Glomerular visceral epithelial cell (primary cell): ENCODE results near the gene RESP18.
A peak's percentile ranks its signal among the peaks of the same experiment; 100 is the strongest.
"Not testable (repeated sequence)": the region's sequence is repeated elsewhere in the genome, so short reads cannot be mapped to it uniquely, and the experiment has no call there.

Experiments used
- DNase-seq: peaks from one replicate; pipeline ENCODE4 v3.0.0-alpha.2; 2016; ENCODE audit errors: extremely low spot score

Gene RESP18

GRCh38 chr2:219325657-219326315 lies 6.8 kb downstream of the RESP18 start:
- no peak for DNase-seq

GRCh38 chr2:219325136-219325535 lies 7.4 kb downstream of the RESP18 start:
- DNase-seq, result no peak

GRCh38 chr2:219323434-219323833 lies 9.1 kb downstream of the RESP18 start:
- DNase-seq, result no peak

- no peak for DNase-seq
Measured at GRCh38 chr2:219314804-219315468, 17.6 kb downstream of the RESP18 start.

GRCh38 chr2:219312683-219313263 lies 19.8 kb downstream of the RESP18 start:
- DNase-seq, result not testable (repeated sequence)

GRCh38 chr2:219309278-219309677 lies 23.3 kb downstream of the RESP18 start, which contains the start of gene PTPRN:
Gene PTPRN, minus strand, starts transcription at chr2:219309401. Its CDS starts 69 bp downstream, at chr2:219309332.
- no peak for DNase-seq

GRCh38 chr2:219308142-219309101 lies 24.1 kb downstream of the RESP18 start:
- DNase-seq, result peak; percentile 67

GRCh38 chr2:219306047-219306446 lies 26.5 kb downstream of the RESP18 start:
- no peak for DNase-seq

GRCh38 chr2:219304223-219304622 lies 28.3 kb downstream of the RESP18 start:
- DNase-seq, result no peak

GRCh38 chr2:219302412-219302968 lies 30.1 kb downstream of the RESP18 start:
- DNase-seq, result no peak

GRCh38 chr2:219300022-219300421 lies 32.5 kb downstream of the RESP18 start:
- DNase-seq, result no peak

GRCh38 chr2:219299372-219299760 lies 33.2 kb downstream of the RESP18 start:
- no peak for DNase-seq

GRCh38 chr2:219298759-219299371 lies 33.7 kb downstream of the RESP18 start:
- DNase-seq, result peak; percentile 84

GRCh38 chr2:219297766-219298456 lies 34.6 kb downstream of the RESP18 start:
- DNase-seq, result no peak

- DNase-seq, result no peak
Measured at GRCh38 chr2:219296631-219297391, 35.7 kb downstream of the RESP18 start.

- no peak for DNase-seq
Measured at GRCh38 chr2:219296142-219296541, 36.4 kb downstream of the RESP18 start.

GRCh38 chr2:219294356-219295351 lies 37.9 kb downstream of the RESP18 start:
- DNase-seq, result peak; percentile 89

GRCh38 chr2:219293736-219294231 lies 38.8 kb downstream of the RESP18 start:
- no peak for DNase-seq
